ENCODE data around the gene TMEM50B. TPM values are rescaled to one million over a fixed set of nuclear protein-coding genes. Genes with fewer than 3 reads are reported as not detected.
A peak's percentile ranks its signal among the peaks of the same experiment; 100 is the strongest.

Gene TMEM50B
- total and polyA plus RNA-seq, 7 donors = 9.0 to 106 (median 63.3) TPM

DNA sequence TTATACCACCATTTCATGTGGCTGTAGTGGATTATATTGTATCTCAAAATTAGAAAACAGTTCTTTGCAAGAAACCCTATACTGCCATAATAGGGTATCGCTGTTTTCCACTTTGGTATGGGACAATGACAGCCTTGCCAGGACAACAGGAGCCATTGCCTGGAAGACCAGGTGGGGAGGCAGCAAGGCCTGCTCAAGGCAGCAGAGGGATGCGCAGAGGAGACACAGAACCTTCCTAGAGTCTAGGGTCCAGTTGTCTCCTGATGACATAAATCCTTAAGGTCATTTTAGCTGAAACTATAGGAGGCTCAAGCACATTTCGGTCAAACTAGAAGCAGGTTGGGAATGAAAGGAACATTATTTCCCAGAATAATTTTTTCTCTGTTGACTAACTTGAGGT lies 48.9 kb downstream of the TMEM50B start:
- no peak for DNase-seq
- peaks cover 14 to 92% (median 46%) of the 10 kb centered on the region in 4 donors for H3K36me3 ChIP-seq
- H3K4me1 ChIP-seq = peaks cover 0 to 36% (median 35%) of the 10 kb centered on the region in 4 donors
- 82 to 97% methylated on average over 3 of the region's 3 CpGs for WGBS, 2 donors
- H3K4me3 ChIP-seq = no peak overlapping the region
- H3K9me3 ChIP-seq = no peaks in the 10 kb centered on the region
- intact Hi-C loops (cut with DNase I) = no loop called here
- no peaks in the 10 kb centered on the region for H3K27me3 ChIP-seq
- TF ChIP-seq, protein P1, sequence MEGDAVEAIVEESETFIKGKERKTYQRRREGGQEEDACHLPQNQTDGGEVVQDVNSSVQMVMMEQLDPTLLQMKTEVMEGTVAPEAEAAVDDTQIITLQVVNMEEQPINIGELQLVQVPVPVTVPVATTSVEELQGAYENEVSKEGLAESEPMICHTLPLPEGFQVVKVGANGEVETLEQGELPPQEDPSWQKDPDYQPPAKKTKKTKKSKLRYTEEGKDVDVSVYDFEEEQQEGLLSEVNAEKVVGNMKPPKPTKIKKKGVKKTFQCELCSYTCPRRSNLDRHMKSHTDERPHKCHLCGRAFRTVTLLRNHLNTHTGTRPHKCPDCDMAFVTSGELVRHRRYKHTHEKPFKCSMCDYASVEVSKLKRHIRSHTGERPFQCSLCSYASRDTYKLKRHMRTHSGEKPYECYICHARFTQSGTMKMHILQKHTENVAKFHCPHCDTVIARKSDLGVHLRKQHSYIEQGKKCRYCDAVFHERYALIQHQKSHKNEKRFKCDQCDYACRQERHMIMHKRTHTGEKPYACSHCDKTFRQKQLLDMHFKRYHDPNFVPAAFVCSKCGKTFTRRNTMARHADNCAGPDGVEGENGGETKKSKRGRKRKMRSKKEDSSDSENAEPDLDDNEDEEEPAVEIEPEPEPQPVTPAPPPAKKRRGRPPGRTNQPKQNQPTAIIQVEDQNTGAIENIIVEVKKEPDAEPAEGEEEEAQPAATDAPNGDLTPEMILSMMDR (IDR thresholded peaks at IDR 0.05) = no peak
- no peak for TF ChIP-seq EP300 (IDR thresholded peaks at IDR 0.05)
- TF ChIP-seq POLR2AphosphoS5 (IDR thresholded peaks at IDR 0.05) = no peak
- TF ChIP-seq POLR2A (IDR thresholded peaks at IDR 0.05) = no peak
- H3K27ac ChIP-seq = no peak overlapping the region

DNA sequence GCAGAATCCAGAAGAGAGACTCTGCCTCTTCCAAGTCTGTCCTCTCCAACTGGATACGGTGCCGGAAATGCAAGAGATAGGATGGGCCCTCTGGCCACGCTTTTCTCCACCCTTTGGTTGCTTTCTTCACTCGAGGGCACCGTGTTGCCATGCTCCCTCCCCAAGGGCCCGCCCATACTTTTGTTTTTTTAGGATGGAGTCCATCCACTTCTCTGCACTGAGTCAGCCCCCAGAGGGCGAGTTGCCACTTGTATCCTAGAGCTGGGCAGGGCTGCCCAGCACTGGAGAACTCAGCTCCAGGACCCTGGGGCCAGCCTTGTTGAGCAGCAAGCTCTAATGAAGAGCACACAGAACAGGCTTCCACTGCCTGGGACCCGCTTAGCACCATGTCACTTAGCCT lies 51.1 kb downstream of the TMEM50B start:
- WGBS, 2 donors = 84 to 88% methylated on average over 8 of the region's 8 CpGs
- TF ChIP-seq POLR2AphosphoS5 (IDR thresholded peaks at IDR 0.05) (no peak), EP300 (IDR thresholded peaks at IDR 0.05) (no peak), POLR2A (IDR thresholded peaks at IDR 0.05) (no peak)
- TF ChIP-seq, protein P1 (IDR thresholded peaks at IDR 0.05) = no peak
- Histone ChIP-seq H3K4me1 (peaks cover 0 to 18% (median 15%) of the 10 kb centered on the region in 4 donors), H3K27ac (peak overlapping the region; percentile 33 to 68 (median 54)), H3K9me3 (no peaks in the 10 kb centered on the region), H3K27me3 (no peaks in the 10 kb centered on the region), H3K4me3 (no peak overlapping the region), H3K36me3 (peaks cover 14 to 100% (median 50%) of the 10 kb centered on the region in 4 donors)
- DNase-seq = no peak
- intact Hi-C loops (cut with DNase I) = no loop called here

DNA sequence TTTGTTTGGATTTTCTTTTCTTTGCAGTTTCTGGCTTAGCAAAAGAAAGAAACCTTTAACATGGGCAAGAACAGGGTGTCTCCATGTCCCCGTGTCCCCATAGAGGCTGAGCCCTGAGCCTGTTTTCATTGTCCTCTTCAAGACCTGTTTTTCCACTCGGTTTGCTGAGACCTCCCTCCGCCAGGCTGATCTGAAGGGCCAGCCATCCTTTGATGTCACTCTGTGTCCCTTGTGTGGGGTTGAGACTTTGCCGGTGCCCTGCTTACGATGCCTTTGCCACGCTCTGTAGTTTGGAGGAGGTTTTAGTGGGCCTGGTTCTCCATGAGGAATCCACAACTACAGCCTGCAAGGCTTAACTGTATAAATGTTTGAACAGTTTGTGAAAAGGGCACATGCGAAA lies 52.7 kb downstream of the TMEM50B start:
- no peaks in the 10 kb centered on the region for H3K9me3 ChIP-seq
- WGBS, 2 donors = 89 to 90% methylated on average over 7 of the region's 7 CpGs
- H3K4me1 ChIP-seq = peaks cover 0 to 18% (median 15%) of the 10 kb centered on the region in 4 donors
- no peaks in the 10 kb centered on the region for H3K27me3 ChIP-seq
- TF ChIP-seq, protein P1 (IDR thresholded peaks at IDR 0.05) = no peak
- TF ChIP-seq POLR2AphosphoS5 (IDR thresholded peaks at IDR 0.05) (no peak), EP300 (IDR thresholded peaks at IDR 0.05) (no peak), POLR2A (IDR thresholded peaks at IDR 0.05) (no peak)
- H3K4me3 ChIP-seq = no peak overlapping the region
- intact Hi-C loops (cut with DNase I) = no loop called here
- H3K36me3 ChIP-seq = peaks cover 4 to 97% (median 36%) of the 10 kb centered on the region in 4 donors
- DNase-seq = no peak
- H3K27ac ChIP-seq = no peak overlapping the region

DNA sequence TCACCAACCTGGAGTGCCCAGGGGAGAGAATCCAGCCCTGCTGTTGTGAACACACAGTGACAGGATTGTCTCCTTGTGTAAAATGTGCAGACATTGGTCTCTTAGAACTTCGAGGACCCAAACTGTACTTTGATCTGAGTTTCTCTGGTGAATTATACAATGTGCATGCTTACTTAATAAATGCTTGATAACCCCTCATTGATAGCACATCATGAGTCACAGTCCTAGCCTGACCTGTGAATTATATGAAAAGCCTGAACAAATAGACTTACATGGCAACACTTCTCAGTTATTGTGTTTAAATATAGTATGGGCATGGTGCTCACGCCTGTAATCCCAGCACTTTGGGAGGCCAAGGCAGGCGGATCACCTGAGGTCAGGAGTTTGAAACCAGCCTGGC lies 53.9 kb downstream of the TMEM50B start:
- no peak overlapping the region for H3K4me3 ChIP-seq
- 69 to 87% methylated on average over 3 of the region's 3 CpGs for WGBS, 2 donors
- peaks cover 0 to 97% (median 35%) of the 10 kb centered on the region in 4 donors for H3K36me3 ChIP-seq
- TF ChIP-seq POLR2A (IDR thresholded peaks at IDR 0.05) = no peak
- TF ChIP-seq, protein P1 (IDR thresholded peaks at IDR 0.05) = no peak
- no peak for TF ChIP-seq POLR2AphosphoS5 (IDR thresholded peaks at IDR 0.05)
- TF ChIP-seq EP300 (IDR thresholded peaks at IDR 0.05) = no peak
- no peak for DNase-seq
- H3K9me3 ChIP-seq = no peaks in the 10 kb centered on the region
- no peaks in the 10 kb centered on the region for H3K27me3 ChIP-seq
- intact Hi-C loops (cut with DNase I) = no loop called here
- no peak overlapping the region for H3K27ac ChIP-seq
- H3K4me1 ChIP-seq = peaks cover 0 to 18% (median 15%) of the 10 kb centered on the region in 4 donors

DNA sequence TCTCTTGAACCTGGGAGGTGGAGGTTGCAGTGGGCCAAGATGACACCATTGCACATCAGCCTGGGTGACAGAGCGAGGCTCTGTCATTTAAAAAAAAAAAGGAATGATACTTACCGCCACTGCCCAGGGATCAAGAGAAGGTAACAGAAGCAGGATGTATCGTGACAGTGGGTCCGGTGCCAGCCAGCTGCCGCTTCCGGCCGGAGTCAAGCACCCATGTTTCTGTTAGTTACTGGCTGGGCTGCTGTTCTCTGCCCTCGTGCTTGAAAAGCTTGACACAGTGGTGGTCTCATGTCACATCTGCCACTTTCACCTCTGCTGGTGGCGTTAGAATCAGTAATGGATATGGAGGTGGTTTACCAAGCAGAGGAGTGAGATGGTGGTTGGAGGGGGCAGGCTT lies 55.6 kb downstream of the TMEM50B start:
- no peak for DNase-seq
- intact Hi-C loops (cut with DNase I) = no loop called here
- no peak for TF ChIP-seq EP300 (IDR thresholded peaks at IDR 0.05)
- TF ChIP-seq POLR2A (IDR thresholded peaks at IDR 0.05) = no peak
- TF ChIP-seq, protein P1 (IDR thresholded peaks at IDR 0.05) = no peak
- TF ChIP-seq POLR2AphosphoS5 (IDR thresholded peaks at IDR 0.05) = no peak

More for the DNA sequence above, 55.6 kb downstream of the TMEM50B start:
- Histone ChIP-seq H3K36me3 (peaks cover 0 to 89% (median 33%) of the 10 kb centered on the region in 4 donors), H3K27me3 (no peaks in the 10 kb centered on the region), H3K4me3 (no peak overlapping the region), H3K27ac (no peak overlapping the region), H3K4me1 (peaks cover 0 to 18% (median 6%) of the 10 kb centered on the region in 4 donors), H3K9me3 (no peaks in the 10 kb centered on the region)
- 95 to 96% methylated on average over 9 of the region's 9 CpGs for WGBS, 2 donors
